Endothelial cell (in vitro differentiated cells): ENCODE data around the gene CNOT2. TPM values are rescaled to one million over a fixed set of nuclear protein-coding genes. Genes with fewer than 3 reads are reported as not detected.

Source experiments
- DNase-seq: peaks from one replicate; pipeline ENCODE4 v3.0.0; 2021; ENCODE audit warnings: low spot score
- H3K27ac Mint-ChIP-seq: one replicate; pipeline ENCODE4 v1.8.0; 2021; ENCODE audit warnings: mixed read lengths, inconsistent platforms; ENCODE audit not compliant: unreplicated experiment
- H3K27me3 Mint-ChIP-seq: one replicate; pipeline ENCODE4 v1.8.0; 2021; ENCODE audit warnings: mild to moderate bottlenecking, moderate library complexity, mixed read lengths, inconsistent platforms; ENCODE audit not compliant: unreplicated experiment
- H3K36me3 Mint-ChIP-seq: one replicate; pipeline ENCODE4 v1.8.0; 2021; ENCODE audit warnings: mild to moderate bottlenecking, low read depth, mixed read lengths, inconsistent platforms; ENCODE audit not compliant: unreplicated experiment
- H3K4me1 Mint-ChIP-seq: one replicate; pipeline ENCODE4 v1.8.0; 2021; ENCODE audit warnings: mild to moderate bottlenecking, mixed read lengths, inconsistent platforms; ENCODE audit not compliant: unreplicated experiment
- H3K4me3 Mint-ChIP-seq: one replicate; pipeline ENCODE4 v1.8.0; 2021; ENCODE audit warnings: mild to moderate bottlenecking, mixed read lengths, inconsistent platforms; ENCODE audit not compliant: unreplicated experiment
- H3K9me3 Mint-ChIP-seq: one replicate; pipeline ENCODE4 v1.8.0; 2021; ENCODE audit warnings: mixed read lengths, inconsistent platforms; ENCODE audit not compliant: unreplicated experiment
- CTCF ChIP-seq: fragments of 200-600 bp; sonication (generic); IDR thresholded peaks from one replicate; pipeline ENCODE4 v1.5.0; 2021; ENCODE audit warnings: antibody characterized with exemption; ENCODE audit not compliant: unreplicated experiment
- total RNA-seq: library from RNA; stranded (reverse); fragmentation: NEBNext Ultra II Directional; extraction: Animal tissue kit (Norgen Biotek cat#: 25700); gene quantifications from one replicate; pipeline ENCODE4 v1.2.1, GENCODE V29; 2021; ENCODE audit not compliant: unreplicated experiment

CNOT2 gene
- total RNA-seq, 1 donor from 2014 or later: 136 TPM

GRCh38 chr12:70399311-70399710 is 156.1 kb downstream of the CNOT2 start:
- no peak for DNase-seq
- Mint-ChIP-seq H3K4me1 (no peaks in the 10 kb centered on the region), H3K4me3 (no peak overlapping the region), H3K36me3 (peaks cover 18% of the 10 kb centered on the region), H3K9me3 (no peaks in the 10 kb centered on the region), H3K27ac (no peak overlapping the region), H3K27me3 (no peaks in the 10 kb centered on the region)
- no peak for TF ChIP-seq CTCF

GRCh38 chr12:70400124-70400523 is 156.9 kb downstream of the CNOT2 start:
- TF ChIP-seq CTCF: no peak
- Mint-ChIP-seq H3K4me1 (no peaks in the 10 kb centered on the region), H3K27ac (no peak overlapping the region), H3K36me3 (peaks cover 24% of the 10 kb centered on the region), H3K9me3 (no peaks in the 10 kb centered on the region), H3K4me3 (no peak overlapping the region), H3K27me3 (no peaks in the 10 kb centered on the region)
- DNase-seq: no peak

DNA sequence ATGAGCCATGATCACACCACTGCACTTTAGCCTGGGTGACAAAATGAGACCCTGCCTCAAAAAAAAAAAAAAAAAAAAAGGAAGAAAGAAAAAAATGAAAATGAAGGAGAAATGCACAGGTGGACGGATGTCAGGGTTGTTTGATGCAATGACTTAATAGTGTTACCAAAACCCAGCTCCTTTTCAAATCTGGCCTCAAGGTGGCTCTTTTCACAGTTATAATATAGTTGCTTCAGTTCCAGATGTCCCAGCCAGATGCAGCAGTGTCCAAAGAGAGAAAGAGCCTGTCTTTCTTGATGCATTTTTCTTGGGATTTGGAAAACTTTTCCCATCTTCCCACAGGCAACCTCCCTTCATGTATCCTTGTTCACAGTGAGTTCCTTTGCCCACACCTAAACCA is 159.4 kb downstream of the CNOT2 start:
- Mint-ChIP-seq H3K9me3 (no peaks in the 10 kb centered on the region), H3K36me3 (peaks cover 41% of the 10 kb centered on the region), H3K27me3 (no peaks in the 10 kb centered on the region), H3K4me3 (no peak overlapping the region), H3K27ac (no peak overlapping the region), H3K4me1 (no peaks in the 10 kb centered on the region)
- no peak for TF ChIP-seq CTCF
- DNase-seq: no peak

GRCh38 chr12:70403826-70404225 is 160.6 kb downstream of the CNOT2 start:
- Mint-ChIP-seq H3K4me1 (no peaks in the 10 kb centered on the region), H3K9me3 (no peaks in the 10 kb centered on the region), H3K27ac (no peak overlapping the region), H3K36me3 (peaks cover 45% of the 10 kb centered on the region), H3K4me3 (no peak overlapping the region), H3K27me3 (no peaks in the 10 kb centered on the region)
- DNase-seq: no peak
- TF ChIP-seq CTCF: no peak

Other genes starting within 250 kb of the CNOT2 start
- 17.4 TPM for gene KCNMB4, start 122.9 kb downstream of the CNOT2 start, total RNA-seq